Islet of Langerhans (tissue), 1 donor: ENCODE results near the gene SLC39A11.
A peak's percentile ranks its signal among the peaks of the same experiment; 100 is the strongest.

Experiments
- FAIRE-seq: peaks from one replicate; lab custom pipeline; 2011; peaks lifted over from hg19 to GRCh38; lab: Jason Lieb, UNC

Gene SLC39A11

GRCh38 chr17:72743037-72743467 lies 349.4 kb downstream of the SLC39A11 start:
- no peak for FAIRE-seq

GRCh38 chr17:72737151-72737690 lies 355.3 kb downstream of the SLC39A11 start:
- FAIRE-seq = no peak

GRCh38 chr17:72735592-72735991 lies 356.9 kb downstream of the SLC39A11 start:
- no peak for FAIRE-seq

- FAIRE-seq = no peak
Measured at GRCh38 chr17:72735048-72735447, 357.4 kb downstream of the SLC39A11 start.

- no peak for FAIRE-seq
Measured at GRCh38 chr17:72734613-72735012, 357.9 kb downstream of the SLC39A11 start.

GRCh38 chr17:72733619-72734282 lies 358.7 kb downstream of the SLC39A11 start:
- FAIRE-seq = no peak

- no peak for FAIRE-seq
Measured at GRCh38 chr17:72732893-72733618, 359.4 kb downstream of the SLC39A11 start.

- no peak for FAIRE-seq
Measured at GRCh38 chr17:72730077-72730476, 362.4 kb downstream of the SLC39A11 start.

GRCh38 chr17:72726936-72727335 lies 365.6 kb downstream of the SLC39A11 start:
- FAIRE-seq = no peak

- FAIRE-seq = no peak
Measured at GRCh38 chr17:72725433-72726068, 366.9 kb downstream of the SLC39A11 start.

- no peak for FAIRE-seq
Measured at GRCh38 chr17:72724267-72724666, 368.2 kb downstream of the SLC39A11 start.

GRCh38 chr17:72723711-72724110 lies 368.8 kb downstream of the SLC39A11 start:
- FAIRE-seq = peak; percentile 45

GRCh38 chr17:72720494-72720825 lies 372.0 kb downstream of the SLC39A11 start:
- FAIRE-seq = no peak

- FAIRE-seq = no peak
Measured at GRCh38 chr17:72719578-72720493, 372.7 kb downstream of the SLC39A11 start.

- no peak for FAIRE-seq
Measured at GRCh38 chr17:72719206-72719577, 373.3 kb downstream of the SLC39A11 start.

- FAIRE-seq = no peak
Measured at GRCh38 chr17:72717676-72718075, 374.8 kb downstream of the SLC39A11 start.

- no peak for FAIRE-seq
Measured at GRCh38 chr17:72717276-72717675, 375.2 kb downstream of the SLC39A11 start.

- FAIRE-seq = no peak
Measured at GRCh38 chr17:72715906-72716572, 376.4 kb downstream of the SLC39A11 start.

GRCh38 chr17:72714357-72714966 lies 378.0 kb downstream of the SLC39A11 start:
- no peak for FAIRE-seq

GRCh38 chr17:72713701-72714100 lies 378.8 kb downstream of the SLC39A11 start:
- no peak for FAIRE-seq
